HG02852 (cell line): ENCODE results near the gene ACP2.

Source experiments
- ATAC-seq: cut with Tn5 transposase; IDR thresholded peaks from one replicate; pipeline ENCODE4 v1.9.1; 2021; ENCODE audit warnings: mild to moderate bottlenecking, moderate library complexity; ENCODE audit not compliant: unreplicated experiment

Gene ACP2

DNA sequence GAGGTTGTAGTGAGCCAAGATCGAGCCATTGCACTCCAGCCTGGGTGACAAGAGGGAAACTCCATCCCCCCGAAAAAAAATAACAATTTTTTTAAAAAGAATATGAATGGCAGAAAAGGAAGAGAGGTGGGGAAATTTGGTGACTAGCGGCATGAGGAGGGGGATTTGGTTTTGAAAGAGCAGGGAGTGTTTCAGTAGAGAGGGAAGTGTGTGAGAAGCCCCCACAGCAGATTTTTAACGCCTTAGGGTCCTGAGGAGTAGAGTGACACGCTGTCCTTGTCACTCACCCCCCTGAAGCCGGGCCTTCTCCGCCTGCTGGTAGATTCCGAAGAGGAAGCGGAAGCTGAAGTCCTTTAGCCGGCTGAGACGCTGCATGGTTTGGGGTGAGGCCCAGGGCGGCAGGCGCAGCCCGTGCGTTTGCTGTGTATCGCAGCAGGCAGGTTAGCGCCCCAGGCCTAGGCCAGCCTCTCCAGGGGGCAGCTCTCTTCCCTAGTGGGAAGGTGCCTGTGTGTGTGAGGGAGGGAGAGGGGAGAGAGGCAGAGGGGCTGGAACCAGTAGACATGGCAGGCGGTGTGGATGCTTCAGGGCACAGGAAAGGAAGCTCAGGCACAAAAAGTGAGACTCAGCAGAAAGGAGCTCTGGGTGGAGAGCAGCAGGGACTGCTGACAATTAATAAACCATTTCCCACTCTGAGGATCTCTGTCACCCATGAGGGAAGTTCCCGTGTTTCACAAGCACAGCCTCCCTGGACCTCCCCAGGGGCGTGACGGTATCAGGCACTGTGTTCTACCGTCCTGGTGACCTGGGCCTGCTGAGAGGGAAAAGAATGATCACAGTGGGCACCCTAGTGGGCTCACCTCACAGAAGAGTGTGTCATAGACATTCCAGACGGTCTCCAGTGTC lies 3.9 kb downstream of the ACP2 start:
- no peak for ATAC-seq

DNA sequence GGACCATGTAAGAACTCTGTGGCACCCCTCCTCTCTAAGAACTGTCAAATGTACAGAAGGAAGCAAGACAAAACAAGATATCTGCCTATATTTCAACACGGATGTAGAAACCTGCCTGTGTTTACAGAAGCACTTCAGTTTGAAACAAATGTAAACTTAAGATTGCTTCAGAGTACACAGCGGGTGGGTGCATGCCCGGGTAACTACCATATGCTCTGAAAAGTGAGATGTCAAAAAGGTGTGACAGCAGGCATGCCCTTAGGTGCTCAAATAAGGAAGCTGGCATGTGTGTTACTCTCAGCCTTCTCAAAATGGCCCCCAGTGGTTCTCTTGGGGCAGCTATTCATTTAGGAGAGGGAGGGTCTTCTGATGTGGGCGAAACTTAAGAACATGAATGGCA lies 5.2 kb downstream of the ACP2 start:
- no peak for ATAC-seq

DNA sequence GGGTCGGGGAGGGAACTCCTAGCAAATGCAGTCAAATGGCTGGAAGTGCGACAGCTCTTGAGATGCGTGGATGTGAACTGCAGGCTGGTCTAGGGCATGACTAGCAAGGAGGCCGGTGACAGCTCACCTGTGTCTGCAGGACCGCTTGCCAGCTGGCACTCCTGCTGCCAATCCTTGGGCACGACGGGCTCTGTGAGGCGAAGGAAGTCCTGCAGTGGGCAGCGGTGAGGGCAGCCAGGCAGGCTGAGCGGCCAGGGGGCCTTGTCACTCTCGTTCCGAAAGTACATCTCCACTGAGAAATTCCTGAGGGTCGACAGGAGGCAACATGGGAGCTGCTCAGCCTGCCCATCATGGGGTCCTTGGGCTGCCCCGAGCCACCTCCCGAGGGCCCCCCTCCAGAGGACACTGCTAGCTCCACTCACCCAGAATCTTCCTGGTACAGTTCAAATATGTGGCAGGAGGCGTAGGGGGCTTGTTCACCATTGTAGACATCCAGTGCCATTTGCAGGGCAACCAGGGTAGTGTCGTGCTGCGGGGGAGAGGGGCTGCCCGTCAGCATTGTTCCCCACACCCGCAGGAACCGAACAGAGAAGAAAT lies 5.9 kb downstream of the ACP2 start:
- no peak for ATAC-seq

- ATAC-seq = no peak
Observed at GRCh38 chr11:47241841-47242301, 6.7 kb downstream of the ACP2 start.

DNA sequence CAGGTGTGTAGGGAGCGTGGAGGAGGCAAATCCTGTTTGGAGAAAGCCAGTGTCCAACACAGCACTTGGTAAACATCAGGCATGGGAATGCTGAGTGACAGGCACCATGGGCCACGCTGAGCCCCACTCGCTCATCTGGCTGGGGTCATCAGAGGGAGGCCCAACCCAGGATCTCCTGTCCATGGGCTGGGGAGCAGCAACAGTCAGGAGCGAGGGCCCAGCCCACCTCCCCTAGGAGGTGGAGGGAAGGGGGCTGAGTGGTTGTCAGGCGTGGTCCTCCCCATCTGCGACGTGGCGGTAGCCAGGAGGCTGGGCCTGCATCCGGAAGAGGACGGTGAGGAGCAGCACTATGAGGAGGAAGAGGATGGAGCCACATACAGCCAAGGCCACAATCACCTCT lies 8.8 kb downstream of the ACP2 start:
- ATAC-seq = no peak

- ATAC-seq = no peak
Observed at GRCh38 chr11:47236482-47236881, 12.1 kb downstream of the ACP2 start.

- ATAC-seq = no peak
Observed at GRCh38 chr11:47235163-47235562, 13.5 kb downstream of the ACP2 start.

GRCh38 chr11:47234669-47235100 lies 13.9 kb downstream of the ACP2 start:
- no peak for ATAC-seq

- no peak for ATAC-seq
Observed at GRCh38 chr11:47233989-47234668, 14.5 kb downstream of the ACP2 start.

DNA sequence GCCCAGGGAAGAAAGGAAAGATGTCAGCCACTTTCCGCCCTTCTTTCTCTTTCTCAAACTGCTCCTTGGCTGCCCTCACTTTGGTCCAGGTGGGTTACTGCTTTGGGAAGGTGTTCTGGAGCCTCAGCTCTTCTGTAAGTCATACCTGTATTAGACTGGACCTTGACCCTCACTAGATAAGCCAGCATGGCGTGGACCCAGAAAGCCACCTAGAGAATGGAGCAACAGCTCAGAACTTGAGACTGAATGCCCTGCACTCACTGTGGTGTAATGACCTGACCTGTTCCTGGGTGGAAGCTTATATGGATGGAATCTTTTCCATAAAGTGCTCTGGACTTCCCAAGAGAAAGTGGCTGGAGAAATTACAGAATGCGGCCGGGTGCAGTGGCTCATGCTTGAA lies 15.6 kb downstream of the ACP2 start:
- no peak for ATAC-seq

DNA sequence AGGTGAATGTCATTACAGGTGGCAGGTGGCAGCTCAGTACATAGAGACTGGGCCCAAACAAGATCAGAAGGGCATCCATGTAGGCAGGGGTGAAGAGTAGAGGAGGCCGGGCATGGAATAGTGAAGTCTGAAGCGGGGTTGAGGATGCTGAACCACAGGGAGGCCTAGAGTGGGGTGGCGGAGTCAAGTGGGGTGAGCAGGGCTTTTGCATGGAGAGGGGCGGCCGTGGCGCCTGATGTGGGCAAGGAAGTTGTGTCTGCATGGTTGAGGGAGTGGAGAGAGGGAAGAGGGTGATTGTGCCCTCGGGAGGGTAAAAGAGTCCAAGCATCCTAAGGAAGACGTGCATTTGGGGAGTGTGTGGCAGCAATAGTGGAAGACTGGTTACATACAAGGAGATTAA lies 19.5 kb downstream of the ACP2 start:
- ATAC-seq = no peak

GRCh38 chr11:47225552-47226400 lies 22.8 kb downstream of the ACP2 start:
- peak; percentile 91 for ATAC-seq

- ATAC-seq = no peak
Observed at GRCh38 chr11:47222696-47223095, 25.9 kb downstream of the ACP2 start.

GRCh38 chr11:47220401-47220821 lies 28.2 kb downstream of the ACP2 start:
- no peak for ATAC-seq

DNA sequence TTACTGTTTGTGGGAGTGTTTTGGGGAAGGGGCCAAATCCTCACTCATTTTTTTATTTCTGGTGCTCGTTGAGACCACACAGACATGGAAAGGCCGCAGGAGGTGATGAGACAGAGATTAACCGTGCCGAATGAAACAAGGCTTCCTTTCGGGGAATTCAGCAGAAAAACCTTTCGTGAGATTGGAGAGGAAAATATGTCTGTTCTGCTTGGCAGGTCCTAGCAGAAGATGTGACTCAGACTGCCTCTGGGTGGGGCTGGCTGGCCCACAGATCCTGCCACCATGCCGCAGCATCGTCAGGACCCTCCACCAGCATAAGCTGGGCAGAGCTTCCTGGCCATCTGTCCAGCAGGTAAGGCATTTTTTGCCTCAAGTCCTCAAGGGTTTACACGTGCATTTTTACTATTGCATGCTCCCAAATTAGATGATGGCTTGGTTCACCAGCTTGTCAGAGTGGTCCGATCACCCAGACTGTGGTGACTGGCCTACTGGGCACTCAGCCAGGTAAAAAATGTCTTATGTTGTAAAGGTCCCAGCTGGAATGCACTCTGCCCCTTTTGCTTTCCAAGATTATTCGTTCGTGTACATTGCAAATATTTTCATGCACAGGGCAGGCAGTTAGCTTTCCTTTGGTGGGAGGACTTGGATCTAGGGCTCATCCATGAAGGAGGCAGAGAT lies 32.4 kb downstream of the ACP2 start:
- no peak for ATAC-seq

GRCh38 chr11:47215366-47215910 lies 33.2 kb downstream of the ACP2 start:
- ATAC-seq = no peak

- ATAC-seq = peak; percentile 52
Observed at GRCh38 chr11:47213950-47214565, 34.6 kb downstream of the ACP2 start.

DNA sequence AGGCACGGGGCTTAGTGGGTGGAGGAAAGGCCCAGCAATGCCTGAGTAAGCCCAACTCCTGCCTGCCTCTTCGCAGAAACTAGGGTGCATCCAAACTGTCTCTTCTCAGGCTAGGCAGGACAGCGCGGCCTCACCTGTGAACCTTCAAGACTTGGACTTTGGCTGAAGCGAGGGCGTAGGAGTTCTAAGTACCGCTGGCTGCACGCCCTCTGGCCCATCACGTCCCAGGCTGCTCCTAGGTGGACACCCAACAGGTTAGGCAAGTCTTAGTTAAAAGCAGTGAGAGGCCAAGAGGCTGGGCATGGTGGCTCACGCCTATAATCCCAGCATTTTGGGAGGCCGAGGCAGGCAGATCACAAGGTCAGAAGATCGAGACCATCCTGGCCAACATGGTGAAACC lies 35.7 kb downstream of the ACP2 start:
- ATAC-seq = no peak

- no peak for ATAC-seq
Observed at GRCh38 chr11:47208628-47209027, 40.0 kb downstream of the ACP2 start.
